ENCODE measurements around the gene TMEM131.

TMEM131 gene

GRCh38 chr2:97758131-97758705, 237.5 kb downstream of the TMEM131 start:
- TF ChIP-seq CTCF (IDR thresholded peaks at IDR 0.05; ENCODE audit: low read depth, low read length) (no peak), MYC (IDR thresholded peaks at IDR 0.05; ENCODE audit: low read depth, low read length) (no peak), POLR2A (IDR thresholded peaks at IDR 0.05; ENCODE audit: extremely low read depth, insufficient read length) (no peak), MAX (IDR thresholded peaks at IDR 0.05; ENCODE audit: low read depth, low read length) (no peak)
- DNase-seq (ENCODE audit: low read depth): no peak
- no peak overlapping the region for H3K4me3 ChIP-seq (ENCODE audit: low read depth, low read length)

- no peak for TF ChIP-seq CTCF (IDR thresholded peaks at IDR 0.05; ENCODE audit: low read depth, low read length)
- TF ChIP-seq MAX (IDR thresholded peaks at IDR 0.05; ENCODE audit: low read depth, low read length): no peak
- no peak for TF ChIP-seq MYC (IDR thresholded peaks at IDR 0.05; ENCODE audit: low read depth, low read length)
- TF ChIP-seq POLR2A (IDR thresholded peaks at IDR 0.05; ENCODE audit: extremely low read depth, insufficient read length): no peak
- no peak for DNase-seq (ENCODE audit: low read depth)
- no peak overlapping the region for H3K4me3 ChIP-seq (ENCODE audit: low read depth, low read length)
Measured at GRCh38 chr2:97757062-97757461, 238.7 kb downstream of the TMEM131 start.

GRCh38 chr2:97755491-97755890, 240.3 kb downstream of the TMEM131 start:
- no peak for DNase-seq (ENCODE audit: low read depth)
- TF ChIP-seq POLR2A (IDR thresholded peaks at IDR 0.05; ENCODE audit: extremely low read depth, insufficient read length) (no peak), MYC (IDR thresholded peaks at IDR 0.05; ENCODE audit: low read depth, low read length) (no peak), CTCF (IDR thresholded peaks at IDR 0.05; ENCODE audit: low read depth, low read length) (no peak), MAX (IDR thresholded peaks at IDR 0.05; ENCODE audit: low read depth, low read length) (no peak)
- H3K4me3 ChIP-seq (ENCODE audit: low read depth, low read length): no peak overlapping the region

GRCh38 chr2:97754690-97755346, 240.9 kb downstream of the TMEM131 start:
- no peak overlapping the region for H3K4me3 ChIP-seq (ENCODE audit: low read depth, low read length)
- DNase-seq (ENCODE audit: low read depth): no peak
- TF ChIP-seq MAX (IDR thresholded peaks at IDR 0.05; ENCODE audit: low read depth, low read length) (no peak), POLR2A (IDR thresholded peaks at IDR 0.05; ENCODE audit: extremely low read depth, insufficient read length) (no peak), MYC (IDR thresholded peaks at IDR 0.05; ENCODE audit: low read depth, low read length) (no peak), CTCF (IDR thresholded peaks at IDR 0.05; ENCODE audit: low read depth, low read length) (no peak)

GRCh38 chr2:97752342-97753334, 243.1 kb downstream of the TMEM131 start:
- TF ChIP-seq MAX (IDR thresholded peaks at IDR 0.05; ENCODE audit: low read depth, low read length) (no peak), MYC (IDR thresholded peaks at IDR 0.05; ENCODE audit: low read depth, low read length) (no peak), CTCF (IDR thresholded peaks at IDR 0.05; ENCODE audit: low read depth, low read length) (no peak), POLR2A (IDR thresholded peaks at IDR 0.05; ENCODE audit: extremely low read depth, insufficient read length) (no peak)
- no peak for DNase-seq (ENCODE audit: low read depth)
- no peak overlapping the region for H3K4me3 ChIP-seq (ENCODE audit: low read depth, low read length)

Data from NB4 (cell line).